Measurements from ENCODE around the gene ZNF451.
"Not testable (repeated sequence)": the region's sequence is repeated elsewhere in the genome, so short reads cannot be mapped to it uniquely, and the experiment has no call there.

Gene ZNF451

DNA sequence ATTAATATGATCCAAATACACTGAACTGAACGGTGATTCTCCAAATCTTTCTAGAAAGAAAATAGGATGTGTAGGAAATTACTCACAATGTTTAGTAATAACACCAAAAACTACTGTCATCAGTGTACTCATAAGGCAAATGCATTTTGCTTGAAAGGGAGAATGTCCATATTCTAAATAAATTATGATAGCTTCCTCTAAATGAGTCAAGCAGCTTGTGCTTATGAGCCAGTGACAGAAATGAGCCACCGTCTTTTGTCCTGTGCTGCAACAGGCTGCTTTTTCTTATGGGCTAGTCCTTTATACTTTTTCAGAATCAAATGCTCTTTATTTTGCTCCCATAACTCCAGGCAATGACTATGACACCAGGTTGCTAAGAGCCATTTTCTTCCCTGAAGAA, 4.5 kb upstream of the ZNF451 start:
- TF ChIP-seq ZFX (IDR thresholded peaks at IDR 0.05), result no peak
- TF ChIP-seq, protein P1, sequence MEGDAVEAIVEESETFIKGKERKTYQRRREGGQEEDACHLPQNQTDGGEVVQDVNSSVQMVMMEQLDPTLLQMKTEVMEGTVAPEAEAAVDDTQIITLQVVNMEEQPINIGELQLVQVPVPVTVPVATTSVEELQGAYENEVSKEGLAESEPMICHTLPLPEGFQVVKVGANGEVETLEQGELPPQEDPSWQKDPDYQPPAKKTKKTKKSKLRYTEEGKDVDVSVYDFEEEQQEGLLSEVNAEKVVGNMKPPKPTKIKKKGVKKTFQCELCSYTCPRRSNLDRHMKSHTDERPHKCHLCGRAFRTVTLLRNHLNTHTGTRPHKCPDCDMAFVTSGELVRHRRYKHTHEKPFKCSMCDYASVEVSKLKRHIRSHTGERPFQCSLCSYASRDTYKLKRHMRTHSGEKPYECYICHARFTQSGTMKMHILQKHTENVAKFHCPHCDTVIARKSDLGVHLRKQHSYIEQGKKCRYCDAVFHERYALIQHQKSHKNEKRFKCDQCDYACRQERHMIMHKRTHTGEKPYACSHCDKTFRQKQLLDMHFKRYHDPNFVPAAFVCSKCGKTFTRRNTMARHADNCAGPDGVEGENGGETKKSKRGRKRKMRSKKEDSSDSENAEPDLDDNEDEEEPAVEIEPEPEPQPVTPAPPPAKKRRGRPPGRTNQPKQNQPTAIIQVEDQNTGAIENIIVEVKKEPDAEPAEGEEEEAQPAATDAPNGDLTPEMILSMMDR (conservative IDR thresholded peaks at IDR 0.05), result no peak
- H3K27ac ChIP-seq, result no peak overlapping the region

DNA sequence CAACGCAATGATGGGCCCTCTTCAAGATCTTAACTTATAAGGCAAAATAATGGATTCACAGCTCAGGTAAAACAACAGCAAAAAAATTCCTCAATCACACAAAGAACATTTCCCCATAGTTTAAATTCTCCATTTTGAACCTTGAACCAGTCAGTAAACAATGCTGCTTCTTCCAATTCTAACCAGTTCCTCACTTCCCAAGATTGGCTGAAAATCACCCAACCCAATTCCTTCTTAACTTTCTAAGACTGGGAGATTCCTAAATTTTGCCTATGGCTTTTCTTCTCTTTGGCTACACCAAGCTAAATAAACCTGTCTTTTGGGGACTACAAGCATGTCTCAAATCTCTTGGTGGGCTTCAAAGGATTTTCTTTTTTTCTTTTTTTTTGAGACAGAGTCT, 3.1 kb upstream of the ZNF451 start:
- H3K27ac ChIP-seq, result no peak overlapping the region
- TF ChIP-seq ZFX (IDR thresholded peaks at IDR 0.05), result no peak
- TF ChIP-seq, protein P1 (conservative IDR thresholded peaks at IDR 0.05), result no peak

DNA sequence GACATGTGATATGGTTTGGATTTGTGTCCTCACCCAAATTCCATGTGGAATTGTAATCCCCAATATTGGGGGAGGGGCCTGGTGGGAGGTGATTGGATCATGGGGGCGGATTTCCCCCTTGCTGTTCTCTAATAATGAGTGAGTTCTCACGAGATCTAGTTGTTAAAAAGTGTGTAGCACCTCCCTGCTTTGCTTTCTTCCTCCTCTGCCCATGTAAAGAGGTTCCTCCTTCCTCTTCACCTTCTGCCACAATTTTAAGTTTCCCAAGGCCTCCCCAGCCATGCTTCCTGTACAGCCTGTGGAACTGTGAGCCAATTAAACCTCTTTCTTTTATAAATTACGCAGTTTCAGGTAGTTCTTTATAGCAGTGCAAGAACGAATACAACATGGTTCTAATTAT, 2.1 kb upstream of the ZNF451 start:
- no peak overlapping the region for H3K27ac ChIP-seq
- TF ChIP-seq ZFX (IDR thresholded peaks at IDR 0.05), result no peak
- TF ChIP-seq, protein P1 (conservative IDR thresholded peaks at IDR 0.05), result no peak

DNA sequence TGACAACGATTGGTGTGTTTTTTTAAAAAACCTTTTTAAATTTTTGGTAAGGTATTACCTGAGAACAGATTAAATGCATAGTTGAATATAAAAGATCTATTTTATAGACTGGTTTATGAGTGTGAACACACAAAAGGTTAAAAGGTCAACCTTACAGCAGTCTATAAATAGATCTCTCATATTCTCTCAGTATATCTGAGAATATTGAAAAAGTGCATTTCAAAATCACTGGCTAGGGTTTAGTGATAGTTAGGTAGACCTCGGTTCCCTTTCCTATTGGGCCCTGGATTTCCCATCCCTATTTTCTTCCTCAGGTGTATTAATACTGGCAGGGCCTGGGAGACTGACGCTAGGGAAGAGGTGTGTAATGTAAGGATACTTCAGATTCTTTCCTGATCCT, 723 bp upstream of the ZNF451 start:
- TF ChIP-seq, protein P1 (conservative IDR thresholded peaks at IDR 0.05), result no peak
- TF ChIP-seq ZFX (IDR thresholded peaks at IDR 0.05), result no peak
- H3K27ac ChIP-seq, result no peak overlapping the region; the same call in 1 of the 2 replicates

DNA sequence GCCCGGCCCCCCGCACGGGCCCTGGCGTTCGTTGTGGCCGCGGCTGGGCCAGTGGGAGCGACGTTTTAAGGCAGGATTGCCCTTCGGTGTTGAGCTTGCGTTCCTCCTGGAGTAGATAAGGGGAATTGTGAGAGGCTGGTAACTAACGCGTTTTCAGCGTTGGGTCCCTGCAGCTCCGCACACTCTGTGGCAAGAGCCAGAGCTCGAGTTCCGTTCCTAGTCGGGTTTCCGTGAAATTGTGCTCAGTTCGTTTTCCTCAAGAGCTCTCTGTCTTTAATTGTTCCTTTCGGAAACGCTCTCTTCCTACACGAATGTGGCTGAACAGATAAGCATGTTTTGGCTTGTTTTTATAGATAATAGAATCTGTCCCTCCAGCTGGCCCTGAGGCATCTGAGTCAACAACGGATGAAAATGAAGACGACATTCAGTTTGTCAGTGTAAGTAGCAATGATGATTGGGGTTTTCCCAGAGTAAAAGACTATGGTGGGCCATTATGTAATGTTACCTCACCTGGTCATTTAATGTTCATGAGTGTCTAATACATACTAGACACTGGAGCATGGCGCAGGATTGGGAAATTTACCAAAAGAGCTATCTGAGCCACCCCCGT, 575 bp downstream of the ZNF451 start:
- peak overlapping the region; percentile 65 for H3K27ac ChIP-seq

DNA sequence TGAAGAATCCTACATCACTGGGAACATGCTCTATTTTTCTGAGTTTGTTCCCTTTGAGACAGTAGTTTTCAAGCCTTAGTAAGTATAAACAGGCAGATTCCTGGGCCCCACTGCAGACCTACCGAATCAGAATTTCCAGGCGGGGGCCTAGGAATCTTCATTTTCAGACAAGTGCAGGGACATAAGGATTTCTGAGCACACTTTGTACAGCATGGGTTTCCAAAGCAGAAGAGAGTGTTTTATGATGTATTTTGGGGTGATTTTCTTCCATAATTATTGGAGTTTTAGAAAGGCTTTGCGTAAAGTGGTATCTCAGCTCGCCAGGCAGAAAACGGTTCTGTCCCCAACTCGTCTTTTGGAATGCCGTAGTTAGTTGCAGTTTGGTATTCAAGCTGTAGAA, 1.4 kb downstream of the ZNF451 start:
- not testable (repeated sequence) for H3K27ac ChIP-seq

DNA sequence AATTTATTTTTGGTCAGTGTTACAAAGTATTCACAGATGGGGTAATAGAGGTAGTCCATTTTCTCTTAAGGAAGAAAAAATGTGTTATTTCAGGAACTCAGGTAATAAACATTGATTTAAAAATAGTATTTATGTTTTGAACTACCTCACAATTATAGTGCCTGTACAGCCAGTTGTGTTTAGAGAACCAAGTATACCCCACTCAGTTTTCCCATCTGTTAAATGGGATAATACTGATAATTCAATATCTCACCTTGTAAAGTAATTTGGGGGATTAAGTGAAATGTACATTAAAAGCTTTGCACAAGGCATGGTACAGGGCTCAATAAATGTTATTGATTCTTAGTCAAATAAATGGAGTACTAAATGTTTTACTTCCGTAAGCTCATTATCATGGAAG, 4.7 kb downstream of the ZNF451 start:
- no peak for TF ChIP-seq ZFX (IDR thresholded peaks at IDR 0.05)
- TF ChIP-seq, protein P1 (conservative IDR thresholded peaks at IDR 0.05), result no peak
- no peak overlapping the region for H3K27ac ChIP-seq

DNA sequence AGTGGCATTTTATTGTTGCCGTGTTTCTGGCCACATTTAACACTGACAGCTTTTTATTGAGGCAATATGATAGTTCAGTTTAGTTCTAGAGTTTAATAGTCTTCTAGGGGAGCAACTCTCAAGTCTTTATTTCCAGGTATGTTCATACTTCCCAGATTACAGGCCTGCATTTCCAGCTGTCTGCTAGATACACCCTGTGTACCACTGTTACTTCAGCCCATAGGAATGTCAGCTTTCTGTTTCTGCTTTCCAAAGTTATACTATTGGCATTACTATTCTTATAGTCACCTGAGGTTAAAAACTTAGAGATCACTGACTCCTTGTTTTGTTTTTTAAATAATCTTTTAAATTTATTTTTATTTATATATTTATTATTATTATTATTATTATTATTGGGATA, 7.6 kb downstream of the ZNF451 start:
- H3K27ac ChIP-seq, result no peak overlapping the region

More for the DNA sequence above, 7.6 kb downstream of the ZNF451 start:
- TF ChIP-seq ZFX (IDR thresholded peaks at IDR 0.05), result no peak
- TF ChIP-seq, protein P1 (conservative IDR thresholded peaks at IDR 0.05), result no peak
